ENCODE results near the gene SLX9. TPM values are rescaled to one million over a fixed set of nuclear protein-coding genes. Genes with fewer than 3 reads are reported as not detected.
A peak's percentile ranks its signal among the peaks of the same experiment; 100 is the strongest.

SLX9 gene
- total RNA-seq, 4 donors from 2014 or later: 20.8 to 59.3 (median 27.6) TPM

DNA sequence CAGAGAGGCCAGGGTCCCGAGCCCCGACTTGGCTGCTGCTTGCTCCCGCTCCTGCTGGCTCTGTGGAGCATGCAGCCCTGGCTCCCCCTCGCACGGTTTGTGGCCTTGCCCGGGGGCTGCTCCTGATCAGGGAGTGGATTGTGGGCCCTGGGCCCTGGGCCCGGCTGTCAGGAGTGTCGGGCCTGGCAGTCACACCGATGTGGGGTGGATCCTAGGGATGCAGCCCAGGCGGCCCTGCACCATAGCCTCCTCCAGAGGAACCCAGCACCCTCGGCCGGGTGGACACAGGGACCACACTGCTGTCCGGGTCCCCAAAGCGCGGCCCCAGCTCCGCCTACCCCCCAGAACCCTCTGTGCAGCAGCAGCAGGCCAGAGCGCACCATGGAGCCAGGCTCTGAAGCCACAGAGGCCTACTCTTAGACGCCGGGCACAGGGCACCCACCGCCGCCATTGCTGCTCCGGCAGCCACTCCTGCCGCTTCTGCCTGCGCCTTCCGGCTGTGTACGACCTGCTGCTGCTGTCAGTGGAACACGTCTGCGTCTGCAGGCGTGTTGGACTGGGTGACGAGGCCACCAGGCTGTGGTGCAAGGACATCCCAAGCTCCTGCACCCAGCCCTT lies 9.4 kb downstream of the SLX9 start:
- intact Hi-C loops (cut with DNase I): loop anchor here (10.0 kb wide), 1 partner anchor 326 kb away; no protein-coding TSS in a partner anchor
- Histone ChIP-seq H3K4me3 (no peak overlapping the region), H3K9me3 (no peaks in the 10 kb centered on the region), H3K27ac (replicated peaks in 1 of 4) (peak overlapping the region; percentile 31 to 72 (median 58)), H3K27me3 (no peaks in the 10 kb centered on the region), H3K4me1 (peaks cover 44 to 61% (median 51%) of the 10 kb centered on the region in 4 donors), H3K36me3 (peaks cover 8 to 55% (median 29%) of the 10 kb centered on the region in 4 donors)
- TF ChIP-seq, protein P1, sequence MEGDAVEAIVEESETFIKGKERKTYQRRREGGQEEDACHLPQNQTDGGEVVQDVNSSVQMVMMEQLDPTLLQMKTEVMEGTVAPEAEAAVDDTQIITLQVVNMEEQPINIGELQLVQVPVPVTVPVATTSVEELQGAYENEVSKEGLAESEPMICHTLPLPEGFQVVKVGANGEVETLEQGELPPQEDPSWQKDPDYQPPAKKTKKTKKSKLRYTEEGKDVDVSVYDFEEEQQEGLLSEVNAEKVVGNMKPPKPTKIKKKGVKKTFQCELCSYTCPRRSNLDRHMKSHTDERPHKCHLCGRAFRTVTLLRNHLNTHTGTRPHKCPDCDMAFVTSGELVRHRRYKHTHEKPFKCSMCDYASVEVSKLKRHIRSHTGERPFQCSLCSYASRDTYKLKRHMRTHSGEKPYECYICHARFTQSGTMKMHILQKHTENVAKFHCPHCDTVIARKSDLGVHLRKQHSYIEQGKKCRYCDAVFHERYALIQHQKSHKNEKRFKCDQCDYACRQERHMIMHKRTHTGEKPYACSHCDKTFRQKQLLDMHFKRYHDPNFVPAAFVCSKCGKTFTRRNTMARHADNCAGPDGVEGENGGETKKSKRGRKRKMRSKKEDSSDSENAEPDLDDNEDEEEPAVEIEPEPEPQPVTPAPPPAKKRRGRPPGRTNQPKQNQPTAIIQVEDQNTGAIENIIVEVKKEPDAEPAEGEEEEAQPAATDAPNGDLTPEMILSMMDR (IDR thresholded peaks at IDR 0.05): no peak
- TF ChIP-seq POLR2A (IDR thresholded peaks at IDR 0.05; ENCODE audit: low read depth) (no peak), EP300 (IDR thresholded peaks at IDR 0.05) (no peak), POLR2AphosphoS5 (IDR thresholded peaks at IDR 0.05) (no peak)
- no peak for DNase-seq (ENCODE audit: extremely low spot score)
- 79% methylated on average over 16 of the region's 30 CpGs for WGBS

DNA sequence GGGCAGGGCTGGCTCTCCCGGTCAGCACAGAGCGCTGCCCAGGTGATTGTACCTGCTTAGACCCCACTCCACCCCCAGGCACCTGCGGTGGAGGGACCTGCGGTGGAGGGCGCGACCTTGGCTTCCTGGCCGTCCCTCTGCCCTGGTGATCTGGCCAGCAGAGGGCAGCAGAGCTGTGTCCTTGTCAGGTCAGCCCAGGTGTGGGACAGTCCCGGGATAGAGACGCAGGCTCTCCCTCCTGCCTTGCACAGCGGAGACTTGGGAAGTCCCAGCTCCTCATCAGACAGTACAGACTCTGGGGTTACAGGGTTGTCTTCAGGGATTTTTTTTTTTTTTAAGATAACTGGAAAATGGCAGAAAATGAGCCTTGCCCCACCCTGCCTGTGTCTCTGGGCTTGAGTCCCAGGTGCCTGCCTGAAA lies 10.0 kb downstream of the SLX9 start:
- Histone ChIP-seq H3K27me3 (no peaks in the 10 kb centered on the region), H3K4me1 (peaks cover 45 to 66% (median 53%) of the 10 kb centered on the region in 4 donors), H3K36me3 (peaks cover 7 to 53% (median 24%) of the 10 kb centered on the region in 4 donors), H3K27ac (replicated peaks in 1 of 4) (peak overlapping the region; percentile 49 to 72 (median 58)), H3K4me3 (no peak overlapping the region), H3K9me3 (no peaks in the 10 kb centered on the region)
- WGBS: 37% methylated on average over 2 of the region's 10 CpGs
- TF ChIP-seq, protein P1 (IDR thresholded peaks at IDR 0.05): peak; percentile 93 to 96 (median 93)
- no peak for TF ChIP-seq EP300 (IDR thresholded peaks at IDR 0.05)
- peak; percentile 46 to 64 for TF ChIP-seq POLR2AphosphoS5 (IDR thresholded peaks at IDR 0.05)
- no peak for TF ChIP-seq POLR2A (IDR thresholded peaks at IDR 0.05; ENCODE audit: low read depth)
- DNase-seq (ENCODE audit: extremely low spot score): no peak
- intact Hi-C loops (cut with DNase I): loop anchor here (2.0 to 10.0 kb wide), 2 partner anchors 189 to 325 kb away; no protein-coding TSS in a partner anchor

DNA sequence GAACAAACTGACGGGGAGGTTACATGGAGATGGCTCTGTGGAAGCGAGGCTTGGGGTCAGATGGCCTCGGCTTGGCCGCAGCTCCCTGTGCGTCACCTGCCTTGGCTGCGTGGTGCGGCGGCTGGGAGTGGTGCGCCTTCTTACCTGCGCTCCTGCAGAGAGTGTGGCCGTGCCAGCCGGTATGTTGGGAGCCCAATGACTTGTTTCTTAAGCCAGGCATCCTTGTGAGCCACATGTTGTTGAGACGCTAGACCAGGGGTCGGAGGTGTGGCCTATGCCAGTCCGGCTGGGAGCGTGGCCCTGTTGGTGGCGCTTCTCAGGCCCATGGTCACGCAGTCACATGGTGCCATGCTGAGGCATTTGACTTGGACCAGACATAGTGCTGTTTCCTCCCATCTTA lies 10.5 kb downstream of the SLX9 start:
- peaks cover 49 to 69% (median 53%) of the 10 kb centered on the region in 4 donors for H3K4me1 ChIP-seq
- intact Hi-C loops (cut with DNase I): loop anchor here (2.0 kb wide), 1 partner anchor 188 kb away; no protein-coding TSS in a partner anchor
- no peaks in the 10 kb centered on the region for H3K9me3 ChIP-seq
- peak overlapping the region; percentile 49 to 72 (median 58) for H3K27ac ChIP-seq (replicated peaks in 1 of 4)
- 81% methylated on average over 18 of the region's 18 CpGs for WGBS
- H3K4me3 ChIP-seq: no peak overlapping the region
- DNase-seq (ENCODE audit: extremely low spot score): no peak
- no peaks in the 10 kb centered on the region for H3K27me3 ChIP-seq
- H3K36me3 ChIP-seq: peaks cover 1 to 47% (median 18%) of the 10 kb centered on the region in 4 donors
- TF ChIP-seq EP300 (IDR thresholded peaks at IDR 0.05) (no peak), POLR2AphosphoS5 (IDR thresholded peaks at IDR 0.05) (peak in 1 of 2 donors; percentile 14)
- TF ChIP-seq, protein P1 (IDR thresholded peaks at IDR 0.05): no peak

DNA sequence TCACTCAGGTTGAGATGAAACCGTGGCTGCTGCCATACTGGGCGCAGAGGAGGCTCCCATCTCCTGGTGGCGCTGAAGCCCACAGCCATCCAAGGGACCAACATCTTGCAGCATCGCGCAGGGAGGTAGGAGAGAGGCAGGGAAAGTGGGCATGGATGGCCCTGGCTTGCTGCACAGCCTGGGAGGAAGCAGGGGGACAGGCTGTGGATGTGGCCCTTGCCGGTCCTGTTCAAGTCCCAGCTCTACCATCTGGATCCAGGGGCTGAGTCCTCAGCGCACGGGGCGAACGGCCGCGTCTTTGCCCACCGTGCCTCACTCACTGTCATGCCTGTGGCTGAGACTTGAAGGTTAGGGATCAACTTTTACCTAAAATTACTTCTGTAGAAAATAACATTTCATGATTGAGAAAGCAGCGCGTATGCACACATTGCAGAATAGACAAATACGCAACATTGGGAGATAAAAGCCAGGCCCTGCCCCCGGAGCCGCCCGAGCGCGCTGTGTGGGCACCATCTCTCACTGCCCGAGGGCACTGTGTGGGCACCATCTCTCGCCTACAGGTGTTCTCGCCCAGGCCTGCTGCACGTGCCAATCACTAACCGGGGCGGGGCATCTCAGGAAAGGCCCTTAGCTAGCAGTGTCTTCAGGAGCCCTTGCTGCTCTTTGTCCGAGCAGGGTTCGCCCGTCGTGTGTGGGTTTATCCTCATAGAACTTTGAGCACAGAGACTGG lies 11.5 kb downstream of the SLX9 start:
- no peak for DNase-seq (ENCODE audit: extremely low spot score)
- no peak overlapping the region for H3K4me3 ChIP-seq
- H3K27me3 ChIP-seq: no peaks in the 10 kb centered on the region
- H3K27ac ChIP-seq (replicated peaks in 1 of 4): peak overlapping the region in 3 of 4 donors; percentile 26 to 92 (median 88)
- TF ChIP-seq POLR2AphosphoS5 (IDR thresholded peaks at IDR 0.05) (no peak), POLR2A (IDR thresholded peaks at IDR 0.05; ENCODE audit: low read depth) (no peak), EP300 (IDR thresholded peaks at IDR 0.05) (no peak)
- TF ChIP-seq, protein P1 (IDR thresholded peaks at IDR 0.05): no peak
- H3K4me1 ChIP-seq: peaks cover 52 to 71% (median 56%) of the 10 kb centered on the region in 4 donors
- intact Hi-C loops (cut with DNase I): loop anchor here (2.0 kb wide), 1 partner anchor 187 kb away; no protein-coding TSS in a partner anchor
- H3K9me3 ChIP-seq: no peaks in the 10 kb centered on the region
- H3K36me3 ChIP-seq: peaks cover 0 to 40% (median 15%) of the 10 kb centered on the region in 4 donors
- WGBS: 93% methylated on average over 12 of the region's 31 CpGs

Measured in esophagus muscularis mucosa (tissue), 4 donors.